Tibial nerve (tissue), 4 donors: ENCODE data around the gene HRH1.

Experiments
- CTCF ChIP-seq, 5 experiments: fragments of 200-600 bp in 3 of 5; fragments of 450-650 bp in 2 of 5; sonication (generic) in 3 of 5; IDR thresholded peaks; one replicate each; pipeline ENCODE4 v1.5.1; 2016 to 2019; ENCODE audit warnings: antibody characterized with exemption in 5 of 5, mild to moderate bottlenecking in 3 of 5, moderate library complexity in 2 of 5
- EP300 ChIP-seq, 2 donors: sonication (generic); formaldehyde crosslinking; IDR thresholded peaks; one replicate each; pipeline ENCODE4 v1.6.1; 2017; ENCODE audit warnings: antibody characterized with exemption in 2 of 2, mild to moderate bottlenecking in 1 of 2
- POLR2A ChIP-seq, 2 donors: fragments of 450-650 bp; IDR thresholded peaks; one replicate each; pipeline ENCODE4 v1.6.1; 2017; ENCODE audit warnings: antibody characterized with exemption in 2 of 2, mild to moderate bottlenecking in 2 of 2, moderate library complexity in 2 of 2

GRCh38 chr3:11297126-11297525 lies 142.8 kb downstream of the HRH1 start:
- TF ChIP-seq CTCF (IDR thresholded peaks at IDR 0.05) (no peak), POLR2A (IDR thresholded peaks at IDR 0.05) (no peak), EP300 (IDR thresholded peaks at IDR 0.05) (no peak)
